ENCODE data around the gene PSMD3. TPM values are rescaled to one million over a fixed set of nuclear protein-coding genes. Genes with fewer than 3 reads are reported as not detected.

The PSMD3 gene
- total and polyA plus RNA-seq, 5 donors: 80.0 to 85.8 (median 81.6) TPM

DNA sequence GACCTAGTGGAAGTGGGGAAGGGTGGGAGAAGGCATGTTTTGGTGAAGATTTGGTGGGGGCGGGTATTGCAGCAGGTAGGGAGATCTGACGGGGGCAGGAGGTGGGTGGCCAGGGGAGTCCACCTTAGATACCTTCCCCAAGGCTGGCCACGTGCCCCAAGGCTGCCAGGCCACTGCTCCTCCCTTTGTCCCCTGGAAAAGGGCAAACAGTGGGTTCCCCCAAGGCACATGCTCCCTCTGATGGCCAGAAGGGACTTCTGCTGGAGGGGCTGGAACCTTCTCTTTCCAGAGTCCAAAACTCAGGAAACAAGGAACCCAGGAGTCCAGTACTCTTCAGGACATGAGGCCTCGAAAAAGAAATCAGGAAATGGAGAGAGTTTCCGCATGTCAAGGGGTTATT is 6.2 kb upstream of the PSMD3 start:
- intact Hi-C loops (cut with DNase I): no loop called here
- DNase-seq (no peak), ATAC-seq (no peak)
- H3K9me3 ChIP-seq (ENCODE audit: control insufficient read depth, low read length): no peaks in the 10 kb centered on the region
- 73% methylated on average over 5 of the region's 5 CpGs for WGBS
- no peaks in the 10 kb centered on the region for H3K27me3 ChIP-seq (ENCODE audit: control insufficient read depth, insufficient read depth)
- no peak overlapping the region for H3K4me3 ChIP-seq (ENCODE audit: low read length)
- no peak overlapping the region for H3K27ac ChIP-seq (ENCODE audit: low read length)
- no peaks in the 10 kb centered on the region for H3K4me1 ChIP-seq (ENCODE audit: control insufficient read depth, insufficient read depth, low read length)

- no peak for DNase-seq
- H3K9me3 ChIP-seq (ENCODE audit: control insufficient read depth, low read length): no peaks in the 10 kb centered on the region
- H3K4me3 ChIP-seq (ENCODE audit: low read length): no peak overlapping the region
- ATAC-seq: no peak
- H3K4me1 ChIP-seq (ENCODE audit: control insufficient read depth, insufficient read depth, low read length): no peaks in the 10 kb centered on the region
- H3K27me3 ChIP-seq (ENCODE audit: control insufficient read depth, insufficient read depth): no peaks in the 10 kb centered on the region
- intact Hi-C loops (cut with DNase I): no loop called here
- 64% methylated on average over 4 of the region's 4 CpGs for WGBS
- H3K27ac ChIP-seq (ENCODE audit: low read length): no peak overlapping the region
These were observed 4.8 kb upstream of the PSMD3 start for GRCh38 chr17:39975801-39976200.

GRCh38 chr17:39979016-39979670 is 1.5 kb upstream of the PSMD3 start:
- DNase-seq (no peak), ATAC-seq (no peak)
- no peak overlapping the region for H3K27ac ChIP-seq (ENCODE audit: low read length)
- H3K4me3 ChIP-seq (ENCODE audit: low read length): no peak overlapping the region
- intact Hi-C loops (cut with DNase I): no loop called here
- H3K27me3 ChIP-seq (ENCODE audit: control insufficient read depth, insufficient read depth): no peaks in the 10 kb centered on the region
- H3K4me1 ChIP-seq (ENCODE audit: control insufficient read depth, insufficient read depth, low read length): no peaks in the 10 kb centered on the region
- H3K9me3 ChIP-seq (ENCODE audit: control insufficient read depth, low read length): no peaks in the 10 kb centered on the region
- whole genome bisulfite sequencing: 62% methylated on average over 5 of the region's 5 CpGs

GRCh38 chr17:39979893-39980350 is 685 bp upstream of the PSMD3 start:
- no peaks in the 10 kb centered on the region for H3K27me3 ChIP-seq (ENCODE audit: control insufficient read depth, insufficient read depth)
- no peaks in the 10 kb centered on the region for H3K4me1 ChIP-seq (ENCODE audit: control insufficient read depth, insufficient read depth, low read length)
- DNase-seq (peak in 1 of 3 donors; percentile 54), ATAC-seq (peak; percentile 10 to 33)
- no peaks in the 10 kb centered on the region for H3K9me3 ChIP-seq (ENCODE audit: control insufficient read depth, low read length)
- WGBS: under 1% methylated on average over 10 of the region's 10 CpGs
- H3K4me3 ChIP-seq (ENCODE audit: low read length): peak overlapping the region; percentile 58
- peak overlapping the region; percentile 83 for H3K27ac ChIP-seq (ENCODE audit: low read length)
- intact Hi-C loops (cut with DNase I): loop anchor here in 1 of 4 donors (2.0 kb wide), 1 partner anchor 21 kb away; no protein-coding TSS in a partner anchor

GRCh38 chr17:39981207-39981741 is 667 bp downstream of the PSMD3 start:
- H3K27me3 ChIP-seq (ENCODE audit: control insufficient read depth, insufficient read depth): no peaks in the 10 kb centered on the region
- H3K27ac ChIP-seq (ENCODE audit: low read length): peak overlapping the region; percentile 67
- no peak for DNase-seq
- peak overlapping the region; percentile 81 for H3K4me3 ChIP-seq (ENCODE audit: low read length)
- intact Hi-C loops (cut with DNase I): loop anchor here in 1 of 4 donors (2.0 kb wide), 1 partner anchor 22 kb away; no protein-coding TSS in a partner anchor
- H3K4me1 ChIP-seq (ENCODE audit: control insufficient read depth, insufficient read depth, low read length): no peaks in the 10 kb centered on the region
- H3K9me3 ChIP-seq (ENCODE audit: control insufficient read depth, low read length): no peaks in the 10 kb centered on the region
- peak in 1 of 2 donors; percentile 3 for ATAC-seq
- WGBS: under 1% methylated on average over 15 of the region's 15 CpGs

DNA sequence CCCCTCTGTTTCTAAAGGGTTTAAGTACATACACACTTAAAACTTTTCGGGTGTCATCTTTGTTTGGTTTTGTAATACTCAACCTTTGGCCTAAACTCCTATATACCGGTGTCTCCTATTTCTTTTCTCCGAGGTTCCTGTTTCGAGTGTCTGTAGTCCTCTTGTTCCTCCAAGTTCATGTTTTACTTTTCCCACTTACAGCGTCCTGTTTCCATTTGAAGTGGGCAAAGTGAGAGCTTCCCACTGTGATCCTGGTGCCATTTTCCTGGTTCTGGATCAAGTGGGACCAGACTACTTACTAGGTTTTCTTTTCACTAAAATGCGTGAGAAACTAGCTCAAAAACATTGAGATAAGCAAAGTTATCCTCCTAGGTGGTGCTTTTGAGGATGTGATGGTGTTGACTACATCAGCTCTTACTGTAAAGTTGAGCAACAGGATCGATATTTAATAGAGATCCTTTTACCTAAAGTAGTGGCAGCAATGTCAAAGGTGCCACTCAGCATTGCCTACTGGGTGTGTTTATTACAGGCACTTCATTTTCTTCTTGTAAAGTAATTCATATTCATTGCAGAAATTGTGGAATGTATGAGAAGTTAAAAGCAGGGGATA is 1.3 kb downstream of the PSMD3 start:
- no peak for DNase-seq
- WGBS: 25% methylated on average over 7 of the region's 7 CpGs
- Histone ChIP-seq H3K4me1 (ENCODE audit: control insufficient read depth, insufficient read depth, low read length) (no peaks in the 10 kb centered on the region), H3K4me3 (ENCODE audit: low read length) (peak overlapping the region; percentile 81), H3K27me3 (ENCODE audit: control insufficient read depth, insufficient read depth) (no peaks in the 10 kb centered on the region), H3K9me3 (ENCODE audit: control insufficient read depth, low read length) (no peaks in the 10 kb centered on the region), H3K27ac (ENCODE audit: low read length) (no peak overlapping the region)
- intact Hi-C loops (cut with DNase I): loop anchor here in 1 of 4 donors (2.0 kb wide), 1 partner anchor 23 kb away; no protein-coding TSS in a partner anchor
- no peak for ATAC-seq

- H3K27me3 ChIP-seq (ENCODE audit: control insufficient read depth, insufficient read depth): no peaks in the 10 kb centered on the region
- DNase-seq: no peak
- WGBS: 90% methylated on average over 11 of the region's 11 CpGs
- H3K4me3 ChIP-seq (ENCODE audit: low read length): no peak overlapping the region
- no peaks in the 10 kb centered on the region for H3K9me3 ChIP-seq (ENCODE audit: control insufficient read depth, low read length)
- intact Hi-C loops (cut with DNase I): no loop called here
- no peaks in the 10 kb centered on the region for H3K4me1 ChIP-seq (ENCODE audit: control insufficient read depth, insufficient read depth, low read length)
- H3K27ac ChIP-seq (ENCODE audit: low read length): no peak overlapping the region
- ATAC-seq: no peak
These were observed 7.7 kb downstream of the PSMD3 start for GRCh38 chr17:39988206-39988810.

GRCh38 chr17:39994448-39994847 is 13.8 kb downstream of the PSMD3 start:
- 89% methylated on average over 11 of the region's 11 CpGs for WGBS
- no peaks in the 10 kb centered on the region for H3K9me3 ChIP-seq (ENCODE audit: control insufficient read depth, low read length)
- H3K27ac ChIP-seq (ENCODE audit: low read length): no peak overlapping the region
- H3K27me3 ChIP-seq (ENCODE audit: control insufficient read depth, insufficient read depth): no peaks in the 10 kb centered on the region
- H3K4me3 ChIP-seq (ENCODE audit: low read length): no peak overlapping the region
- no peak for ATAC-seq
- H3K4me1 ChIP-seq (ENCODE audit: control insufficient read depth, insufficient read depth, low read length): peaks cover 3% of the 10 kb centered on the region
- intact Hi-C loops (cut with DNase I): no loop called here
- DNase-seq: no peak

GRCh38 chr17:39995438-39995837 is 14.8 kb downstream of the PSMD3 start:
- no peak overlapping the region for H3K4me3 ChIP-seq (ENCODE audit: low read length)
- H3K9me3 ChIP-seq (ENCODE audit: control insufficient read depth, low read length): no peaks in the 10 kb centered on the region
- H3K27me3 ChIP-seq (ENCODE audit: control insufficient read depth, insufficient read depth): no peaks in the 10 kb centered on the region
- no peak overlapping the region for H3K27ac ChIP-seq (ENCODE audit: low read length)
- intact Hi-C loops (cut with DNase I): no loop called here
- ATAC-seq: no peak
- peaks cover 3% of the 10 kb centered on the region for H3K4me1 ChIP-seq (ENCODE audit: control insufficient read depth, insufficient read depth, low read length)
- DNase-seq: no peak
- WGBS: 97% methylated on average over 6 of the region's 6 CpGs

- Histone ChIP-seq H3K4me1 (ENCODE audit: control insufficient read depth, insufficient read depth, low read length) (peaks cover 3% of the 10 kb centered on the region), H3K4me3 (ENCODE audit: low read length) (no peak overlapping the region), H3K27me3 (ENCODE audit: control insufficient read depth, insufficient read depth) (no peaks in the 10 kb centered on the region), H3K27ac (ENCODE audit: low read length) (no peak overlapping the region), H3K9me3 (ENCODE audit: control insufficient read depth, low read length) (no peaks in the 10 kb centered on the region)
- ATAC-seq (no peak), DNase-seq (no peak)
- 75% methylated on average over 8 of the region's 8 CpGs for WGBS
- intact Hi-C loops (cut with DNase I): no loop called here
These were observed 15.6 kb downstream of the PSMD3 start for GRCh38 chr17:39996162-39996561.

DNA sequence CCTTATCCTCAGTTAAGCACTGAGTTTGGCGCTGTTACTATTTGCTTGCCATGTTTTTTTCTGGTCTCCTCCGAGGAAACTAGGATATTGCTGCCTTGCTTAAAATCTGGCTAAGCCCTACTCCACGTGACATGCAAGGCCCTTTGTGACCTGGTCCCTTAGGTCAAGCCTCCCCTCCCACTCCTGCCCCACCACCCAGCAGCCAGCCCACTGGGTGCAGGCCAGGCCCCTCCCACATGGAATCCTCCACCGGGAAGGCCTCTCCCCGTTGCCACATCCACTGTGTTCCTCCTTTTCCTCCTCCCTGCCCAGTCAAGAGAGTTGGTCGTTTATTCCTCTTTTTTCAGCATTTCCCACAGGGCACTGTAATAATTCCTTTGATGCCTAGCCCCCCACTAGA is 16.2 kb downstream of the PSMD3 start:
- peak overlapping the region; percentile 7 for H3K27ac ChIP-seq (ENCODE audit: low read length)

More for the DNA sequence above, 16.2 kb downstream of the PSMD3 start:
- peak; percentile 76 to 90 (median 84) for DNase-seq
- ATAC-seq: peak; percentile 63 to 77
- Histone ChIP-seq H3K4me1 (ENCODE audit: control insufficient read depth, insufficient read depth, low read length) (peaks cover 3% of the 10 kb centered on the region), H3K9me3 (ENCODE audit: control insufficient read depth, low read length) (no peaks in the 10 kb centered on the region), H3K4me3 (ENCODE audit: low read length) (no peak overlapping the region), H3K27me3 (ENCODE audit: control insufficient read depth, insufficient read depth) (no peaks in the 10 kb centered on the region)
- intact Hi-C loops (cut with DNase I): no loop called here
- WGBS: 45% methylated on average over 6 of the region's 6 CpGs
